SK-N-SH (cell line): ENCODE data around the gene TKTL1.

Experiments
- CTCF ChIP-seq: fragments of 200-600 bp; sonication (generic); IDR thresholded peaks from 2 replicates; pipeline ENCODE4 v1.6.1; 2017; ENCODE audit warnings: antibody characterized with exemption, mild to moderate bottlenecking, moderate library complexity
- NRF1 ChIP-seq: IDR thresholded peaks from 2 replicates; pipeline ENCODE4 v1.6.1; 2012; ENCODE audit warnings: low read depth, mild to moderate bottlenecking, low read length
- RFX5 ChIP-seq: IDR thresholded peaks from 2 replicates; pipeline ENCODE4 v1.6.1; 2012; ENCODE audit warnings: mild to moderate bottlenecking, improper control_type of control experiment, low read length
- YY1 ChIP-seq: IDR thresholded peaks from 2 replicates; pipeline ENCODE4 v1.4.0; 2012; ENCODE audit warnings: low read depth, mild to moderate bottlenecking

- no peak for TF ChIP-seq NRF1
- no peak for TF ChIP-seq CTCF
- no peak for TF ChIP-seq YY1
- no peak for TF ChIP-seq RFX5
These were observed 58.9 kb downstream of the TKTL1 start for GRCh38 chrX:154354516-154354915.
